ENCODE results near the gene IRX3.

GRCh38 chr16:54243202-54243601, 43.4 kb downstream of the IRX3 start:
- no peak for TF ChIP-seq POLR2A (IDR thresholded peaks at IDR 0.05)
- no peak for TF ChIP-seq CTCF (IDR thresholded peaks at IDR 0.05)

Measured in lower leg skin (tissue), 3 donors.